ENCODE measurements around the gene TMEM123.

Gene TMEM123, protein sequence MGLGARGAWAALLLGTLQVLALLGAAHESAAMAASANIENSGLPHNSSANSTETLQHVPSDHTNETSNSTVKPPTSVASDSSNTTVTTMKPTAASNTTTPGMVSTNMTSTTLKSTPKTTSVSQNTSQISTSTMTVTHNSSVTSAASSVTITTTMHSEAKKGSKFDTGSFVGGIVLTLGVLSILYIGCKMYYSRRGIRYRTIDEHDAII

DNA sequence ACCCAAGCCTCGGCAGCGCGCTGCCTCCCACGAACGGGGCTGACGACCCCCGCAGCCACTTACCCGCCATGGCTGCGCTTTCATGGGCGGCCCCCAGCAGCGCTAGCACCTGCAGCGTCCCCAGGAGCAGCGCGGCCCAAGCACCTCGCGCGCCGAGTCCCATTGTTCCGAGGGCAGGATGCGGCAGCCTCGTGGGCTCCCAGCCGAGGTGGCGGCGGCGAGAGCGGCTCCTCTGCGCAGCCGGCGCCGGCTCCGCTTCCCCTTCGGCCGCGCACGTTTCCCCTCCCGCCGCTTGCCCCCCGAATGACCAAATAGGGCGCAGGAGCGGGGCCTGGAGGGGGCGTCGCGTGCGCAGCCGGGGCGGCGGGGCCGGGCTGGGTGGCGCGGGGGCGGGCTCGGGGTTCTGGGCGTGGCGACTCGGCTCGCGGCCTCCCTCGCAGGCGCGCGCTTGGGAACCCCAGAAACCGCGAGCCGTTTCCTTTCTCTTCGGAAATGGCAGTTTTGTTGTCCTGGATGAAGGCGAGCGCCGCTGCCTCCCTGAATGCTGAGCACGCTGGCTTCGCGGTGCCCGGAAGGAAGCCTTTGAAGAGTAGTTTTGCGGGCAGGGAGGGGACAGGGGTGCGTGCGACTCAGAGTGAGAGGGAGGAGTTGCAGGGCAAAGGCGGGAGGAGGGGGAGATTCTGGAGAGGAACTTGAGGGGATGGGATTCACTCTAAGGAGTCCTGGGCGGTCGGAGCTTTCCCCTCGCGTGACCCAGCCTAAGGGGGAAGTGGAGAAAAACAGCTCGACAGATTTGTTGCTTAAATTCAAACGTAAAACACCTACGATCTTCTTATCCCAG, at the start of gene TMEM123:
TSS of gene TMEM123 (minus strand) at position 305 of the 841 bp plus-strand sequence. CDS start at position 163, 142 bp downstream.
- DNase-seq (ENCODE audit: low read depth in 3 of 3, low spot score in 1 of 3): peak; percentile 66 to 82 (median 74)

DNA sequence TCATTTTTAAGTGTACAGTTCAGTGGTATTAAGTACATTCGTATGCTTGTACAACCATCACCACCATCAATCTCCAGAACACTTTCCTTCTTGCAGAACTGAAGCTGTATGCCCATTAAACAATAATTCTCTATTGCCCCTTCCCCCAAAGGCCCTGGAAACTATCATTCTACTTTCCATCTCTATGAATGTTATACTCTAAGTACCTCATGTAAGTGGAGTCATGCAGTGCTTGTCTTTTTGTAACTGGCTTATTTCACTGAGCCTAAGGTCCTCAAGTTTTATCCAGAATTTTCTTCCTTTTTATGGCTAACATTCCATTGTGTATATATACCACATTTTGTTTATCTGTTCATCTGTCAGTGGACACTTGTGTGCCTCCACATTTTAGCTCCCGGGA, 48.3 kb upstream of the TMEM123 start:
- no peak for DNase-seq (ENCODE audit: low read depth in 3 of 3, low spot score in 1 of 3)

- DNase-seq (ENCODE audit: low read depth in 3 of 3, low spot score in 1 of 3): no peak
Measured at GRCh38 chr11:102499931-102500330, 47.4 kb upstream of the TMEM123 start.

- DNase-seq (ENCODE audit: low read depth in 3 of 3, low spot score in 1 of 3): no peak
Measured at GRCh38 chr11:102499151-102499550, 46.6 kb upstream of the TMEM123 start.

DNA sequence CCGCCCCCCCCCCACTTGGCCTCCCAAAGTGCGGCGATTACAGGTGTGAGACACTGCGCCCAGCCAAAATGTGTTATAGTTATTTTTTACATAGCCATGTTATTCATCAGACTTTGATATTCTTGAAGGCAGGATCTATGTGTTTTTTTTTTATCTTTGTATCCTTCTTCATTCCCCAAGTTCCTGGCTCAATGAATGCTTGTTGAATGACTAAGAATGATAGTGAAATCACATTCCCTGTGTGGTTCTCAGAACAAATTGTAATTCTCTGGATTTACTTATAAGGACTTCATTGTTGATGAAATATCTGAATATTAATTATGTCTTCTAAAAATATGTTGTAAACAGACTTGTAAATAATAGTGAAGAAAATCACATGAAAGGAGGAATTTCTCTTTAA, 44.5 kb upstream of the TMEM123 start:
- DNase-seq (ENCODE audit: low read depth in 3 of 3, low spot score in 1 of 3): no peak

- DNase-seq (ENCODE audit: low read depth in 3 of 3, low spot score in 1 of 3): peak in 2 of 3 donors; percentile 6 to 35
Measured at GRCh38 chr11:102495161-102496042, 42.8 kb upstream of the TMEM123 start.

GRCh38 chr11:102494216-102494615, 41.7 kb upstream of the TMEM123 start:
- DNase-seq (ENCODE audit: low read depth in 3 of 3, low spot score in 1 of 3): no peak

DNA sequence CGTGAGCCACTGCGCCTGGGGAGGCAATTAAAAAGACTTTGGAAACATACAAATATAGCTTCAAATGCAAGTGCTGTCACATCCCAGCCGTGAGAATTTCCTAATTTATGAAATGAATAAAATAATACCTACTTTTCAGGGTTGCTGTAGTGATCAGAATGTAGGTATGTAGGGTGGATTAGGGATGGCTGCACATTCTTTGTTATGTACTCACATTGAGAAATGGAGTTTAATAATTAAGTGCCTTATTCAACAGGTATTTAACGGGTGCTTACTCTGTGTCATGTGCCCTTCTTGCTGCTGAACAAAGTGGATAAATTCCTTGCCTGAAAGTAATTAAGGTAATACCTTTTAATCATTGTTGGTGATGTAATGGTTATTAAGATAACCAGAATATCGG, 41.0 kb upstream of the TMEM123 start:
- no peak for DNase-seq (ENCODE audit: low read depth in 3 of 3, low spot score in 1 of 3)

DNA sequence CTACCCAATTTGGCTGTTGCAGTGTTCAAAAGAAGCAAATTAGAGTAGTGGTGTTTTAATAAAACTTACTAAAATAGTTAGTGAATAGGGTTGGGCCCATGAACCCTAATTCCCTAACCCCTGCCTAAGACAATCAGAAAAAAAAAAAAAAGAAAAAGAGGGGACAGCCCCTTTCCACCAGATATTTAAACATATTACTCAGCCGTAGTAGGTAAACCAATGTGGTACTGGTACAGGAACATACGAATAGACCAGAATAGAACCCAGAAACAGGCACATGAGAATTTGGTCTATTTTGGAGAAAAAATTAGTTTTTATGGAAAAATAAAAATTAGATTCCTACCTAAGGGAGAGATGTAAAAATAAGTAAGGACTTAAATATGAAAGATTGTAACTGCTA, 39.4 kb upstream of the TMEM123 start:
- DNase-seq (ENCODE audit: low read depth in 3 of 3, low spot score in 1 of 3): no peak

GRCh38 chr11:102489186-102490145, 36.9 kb upstream of the TMEM123 start:
- DNase-seq (ENCODE audit: low read depth in 3 of 3, low spot score in 1 of 3): no peak

- no peak for DNase-seq (ENCODE audit: low read depth in 3 of 3, low spot score in 1 of 3)
Measured at GRCh38 chr11:102488208-102488607, 35.6 kb upstream of the TMEM123 start.

DNA sequence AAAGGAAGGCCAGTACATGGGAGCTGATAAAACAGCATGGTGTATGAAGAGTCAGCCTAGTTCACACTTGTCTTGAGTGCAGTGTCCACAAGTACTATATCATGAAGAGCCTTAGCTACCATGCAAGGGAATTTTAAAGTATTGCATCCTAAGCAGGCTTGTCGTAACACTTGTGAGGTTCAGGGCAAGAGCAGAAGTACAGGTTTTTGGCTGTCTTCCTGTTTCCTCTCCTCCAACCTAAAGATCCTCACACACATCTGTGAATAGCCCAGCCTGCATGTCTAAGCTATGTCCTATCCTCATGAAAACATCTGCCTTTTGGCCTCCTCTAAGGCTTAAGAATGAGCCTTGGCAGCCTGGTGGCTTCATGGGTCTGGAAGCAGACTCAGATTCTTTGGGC, 34.6 kb upstream of the TMEM123 start:
- DNase-seq (ENCODE audit: low read depth in 3 of 3, low spot score in 1 of 3): no peak

GRCh38 chr11:102486584-102486983, 34.0 kb upstream of the TMEM123 start:
- DNase-seq (ENCODE audit: low read depth in 3 of 3, low spot score in 1 of 3): no peak

DNA sequence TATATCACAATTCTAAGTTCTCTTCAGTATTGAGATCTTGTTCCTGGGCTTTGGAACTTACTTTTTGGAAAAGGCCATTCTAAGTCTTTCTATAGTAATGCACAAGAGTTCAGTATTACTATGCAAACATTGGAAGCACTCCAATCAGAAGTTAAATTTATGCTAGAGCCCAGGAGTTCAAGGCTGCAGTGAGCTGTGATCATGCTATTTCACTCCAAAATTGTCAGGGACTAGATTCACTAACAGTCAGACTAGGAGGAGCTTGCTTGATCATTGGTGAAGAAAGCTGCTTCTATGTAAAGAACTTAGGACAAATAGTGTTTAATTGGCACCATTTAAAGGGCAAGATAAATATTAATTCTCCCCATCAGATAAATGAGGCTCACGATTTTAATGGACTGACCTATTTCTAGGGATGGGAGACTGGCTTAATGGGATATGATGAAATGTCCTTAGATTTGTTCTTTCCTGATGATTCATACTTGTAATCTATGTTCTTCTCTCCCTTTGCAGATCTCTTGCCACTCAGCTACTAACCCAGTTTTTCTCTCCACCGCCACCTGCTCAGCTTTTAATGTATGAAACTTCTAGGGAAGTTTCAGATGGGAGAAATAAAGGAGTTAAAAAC, 32.6 kb upstream of the TMEM123 start:
- no peak for DNase-seq (ENCODE audit: low read depth in 3 of 3, low spot score in 1 of 3)

- DNase-seq (ENCODE audit: low read depth in 3 of 3, low spot score in 1 of 3): no peak
Measured at GRCh38 chr11:102482433-102482832, 29.9 kb upstream of the TMEM123 start.

DNA sequence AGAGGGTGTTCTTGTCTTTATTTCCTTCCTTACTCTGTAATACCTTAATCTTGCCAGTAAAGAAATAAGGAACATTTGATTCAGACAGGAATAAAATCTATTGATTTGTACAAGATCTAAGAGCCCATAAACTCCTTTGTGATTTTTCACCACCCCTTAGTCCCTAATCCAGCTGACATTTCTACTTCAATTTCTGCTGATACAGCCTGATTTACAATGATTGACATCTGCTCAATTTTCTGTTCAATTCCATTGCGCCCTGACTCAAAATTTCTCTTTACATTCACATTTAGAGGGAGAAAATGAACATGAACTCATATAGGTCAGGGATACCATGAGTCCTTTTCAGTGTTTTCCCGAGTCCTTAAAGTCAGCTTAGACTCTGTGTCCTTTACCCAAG, 27.2 kb upstream of the TMEM123 start:
- DNase-seq (ENCODE audit: low read depth in 3 of 3, low spot score in 1 of 3): no peak

- no peak for DNase-seq (ENCODE audit: low read depth in 3 of 3, low spot score in 1 of 3)
Measured at GRCh38 chr11:102478673-102479299, 26.2 kb upstream of the TMEM123 start.

DNA sequence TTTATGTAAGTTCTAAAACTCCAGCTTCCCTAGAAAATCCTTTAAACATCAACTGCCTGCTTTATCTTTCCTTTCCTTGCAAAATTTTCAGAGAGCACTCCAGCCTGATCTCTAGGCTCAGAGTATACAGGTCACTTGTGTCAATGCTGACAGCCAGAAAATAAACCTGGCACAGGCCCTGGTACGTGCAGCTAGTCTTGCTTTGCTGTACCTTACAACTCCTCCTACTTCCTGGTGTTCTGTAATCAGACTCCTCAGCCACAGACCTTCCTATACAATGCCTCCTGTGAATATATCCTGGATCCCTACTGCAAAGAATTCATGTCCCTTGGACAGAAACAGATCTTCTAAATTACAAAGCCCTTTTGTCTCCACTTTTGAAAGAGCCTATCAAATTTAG, 24.2 kb upstream of the TMEM123 start:
- DNase-seq (ENCODE audit: low read depth in 3 of 3, low spot score in 1 of 3): no peak

DNA sequence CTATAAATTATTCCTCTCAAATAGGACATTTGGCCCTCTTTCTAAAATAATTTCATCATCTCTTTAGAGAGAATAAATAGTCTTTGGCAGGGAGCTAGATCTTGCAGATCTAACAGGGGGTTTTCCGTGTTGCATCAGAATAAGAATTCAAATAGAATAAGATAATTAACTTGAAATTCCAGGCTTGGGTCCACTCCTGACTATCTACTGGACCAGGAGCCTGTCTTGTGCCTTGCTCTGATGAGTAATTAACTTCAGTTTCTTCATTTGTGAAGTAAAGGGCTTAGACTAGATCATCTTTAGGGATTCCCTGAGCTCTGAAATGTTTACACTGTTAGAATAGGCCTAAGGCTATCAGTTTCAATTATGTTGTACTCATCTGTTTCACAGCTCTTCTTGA, 23.5 kb upstream of the TMEM123 start:
- DNase-seq (ENCODE audit: low read depth in 3 of 3, low spot score in 1 of 3): no peak

DNA sequence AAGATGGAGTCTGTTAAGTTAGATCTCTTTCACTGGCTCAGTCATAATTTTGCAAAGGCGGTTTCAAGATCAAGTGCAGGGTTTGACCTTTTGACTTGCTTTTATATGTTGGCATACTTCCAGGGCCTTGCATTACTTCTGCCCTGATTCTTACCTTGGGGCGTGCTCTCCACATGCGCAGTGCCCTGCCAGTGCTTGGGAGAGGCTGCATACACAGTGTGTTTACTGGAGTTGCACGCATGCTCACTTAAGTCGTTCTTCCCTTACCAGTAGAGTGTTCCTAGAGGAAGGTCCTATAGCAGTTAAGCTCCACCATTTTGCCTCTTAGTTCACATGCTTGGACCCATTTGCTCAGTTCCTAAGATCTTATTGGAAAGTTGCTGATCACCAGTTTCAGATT, 21.0 kb upstream of the TMEM123 start:
- DNase-seq (ENCODE audit: low read depth in 3 of 3, low spot score in 1 of 3): no peak

All from stimulated activated CD4-positive, alpha-beta T cell treated with anti-CD3 and anti-CD28 coated beads, TNF-alpha, amount 100 ng/mL, for 1 hour (primary cell).